GM23338 (cell line): ENCODE measurements around the gene AP5S1. TPM values are rescaled to one million over a fixed set of nuclear protein-coding genes. Genes with fewer than 3 reads are reported as not detected.

ENCODE experiments used
- ATAC-seq: fragments of 200-7000 bp; cut with Tn5 transposase; 3 replicates; pipeline ENCODE4 v1.9.1; 2020
- DNase-seq: peaks from one replicate; pipeline ENCODE4 v3.0.0-alpha.2; 2015; ENCODE audit warnings: low spot score
- H2AFZ ChIP-seq: fragments of 200-600 bp; sonication (generic); 2 replicates; pipeline ENCODE4 v1.8.0; 2016; ENCODE audit warnings: antibody characterized with exemption, mild to moderate bottlenecking, moderate library complexity
- H3F3A ChIP-seq: fragments of 200-600 bp; sonication (generic); replicated peaks from 2 replicates; pipeline ENCODE4 v1.8.0; 2017; ENCODE audit warnings: antibody characterized with exemption, mixed run types, low read depth
- H3K27ac ChIP-seq: fragments of 200-600 bp; sonication (generic); 2 replicates; pipeline ENCODE4 v1.6.1; 2016; ENCODE audit warnings: low read depth
- H3K27me3 ChIP-seq: fragments of 200-600 bp; sonication (generic); 2 replicates; pipeline ENCODE4 v1.8.0; 2016; ENCODE audit warnings: mild to moderate bottlenecking, mixed run types, moderate library complexity; ENCODE audit not compliant: insufficient read depth
- H3K36me3 ChIP-seq: fragments of 200-600 bp; sonication (generic); 2 replicates; pipeline ENCODE4 v1.8.0; 2016; ENCODE audit warnings: mild to moderate bottlenecking; ENCODE audit not compliant: insufficient read depth
- H3K4me1 ChIP-seq: fragments of 200-600 bp; sonication (generic); 2 replicates; pipeline ENCODE4 v1.8.0; 2016; ENCODE audit warnings: mild to moderate bottlenecking, moderate library complexity; ENCODE audit not compliant: insufficient read depth
- H3K4me2 ChIP-seq: fragments of 200-600 bp; sonication (generic); 2 replicates; pipeline ENCODE4 v1.7.1; 2017; ENCODE audit warnings: mixed run types
- H3K4me3 ChIP-seq: fragments of 200-600 bp; sonication (generic); 2 replicates; pipeline ENCODE4 v1.6.1; 2016; ENCODE audit warnings: mixed run types
- H3K79me2 ChIP-seq: fragments of 200-600 bp; sonication (generic); replicated peaks from 2 replicates; pipeline ENCODE4 v1.8.0; 2017; ENCODE audit warnings: mild to moderate bottlenecking; ENCODE audit not compliant: insufficient read depth
- H3K9me2 ChIP-seq: fragments of 200-600 bp; sonication (generic); 2 replicates; pipeline ENCODE4 v1.8.0; 2017; ENCODE audit not compliant: insufficient read depth
- H4K20me1 ChIP-seq: fragments of 200-600 bp; sonication (generic); replicated peaks from 2 replicates; pipeline ENCODE4 v1.8.0; 2017; ENCODE audit warnings: mild to moderate bottlenecking; ENCODE audit not compliant: insufficient read depth
- H3K27ac Mint-ChIP-seq: 2 replicates; pipeline ENCODE4 v1.8.0; 2020; ENCODE audit warnings: inconsistent platforms, mild to moderate bottlenecking, moderate library complexity, mixed read lengths
- H3K27me3 Mint-ChIP-seq: 3 replicates; pipeline ENCODE4 v1.8.0; 2022; ENCODE audit warnings: low read depth, mild to moderate bottlenecking, moderate library complexity, mixed read lengths, inconsistent platforms; ENCODE audit not compliant: insufficient read depth, poor library complexity
- H3K36me3 Mint-ChIP-seq: 3 replicates; pipeline ENCODE4 v1.8.0; 2021; ENCODE audit warnings: low read depth, mild to moderate bottlenecking, inconsistent platforms, moderate library complexity, mixed read lengths
- H3K4me1 Mint-ChIP-seq: 3 replicates; pipeline ENCODE4 v1.8.0; 2020; ENCODE audit warnings: mild to moderate bottlenecking, inconsistent platforms, mixed read lengths
- H3K4me3 Mint-ChIP-seq: 3 replicates; pipeline ENCODE4 v1.8.0; 2021; ENCODE audit warnings: moderate library complexity, mild to moderate bottlenecking, inconsistent platforms, mixed read lengths
- H3K9me3 Mint-ChIP-seq: 3 replicates; pipeline ENCODE4 v1.8.0; 2020; ENCODE audit warnings: moderate library complexity, mild to moderate bottlenecking, inconsistent platforms, mixed read lengths
- CREB1 ChIP-seq: fragments of 250-450 bp; sonication (Bioruptor Pico); IDR thresholded peaks from 2 replicates; pipeline ENCODE4 v1.5.0; 2020; ENCODE audit warnings: low read depth, mild to moderate bottlenecking, moderate library complexity
- EZH2 ChIP-seq: fragments of 200-600 bp; sonication (generic); IDR thresholded peaks from one replicate; pipeline ENCODE4 v1.8.0; 2017; ENCODE audit warnings: antibody characterized with exemption, mild to moderate bottlenecking, low read depth; ENCODE audit not compliant: unreplicated experiment
- EZH2phosphoT487 ChIP-seq: fragments of 200-600 bp; sonication (generic); IDR thresholded peaks from one replicate; pipeline ENCODE4 v1.8.1; 2018; ENCODE audit warnings: antibody characterized with exemption; ENCODE audit not compliant: unreplicated experiment
- JUNB ChIP-seq: IDR thresholded peaks from one replicate; pipeline ENCODE4 v1.6.1; 2016; ENCODE audit warnings: antibody characterized with exemption; ENCODE audit not compliant: unreplicated experiment
- NANOG ChIP-seq: IDR thresholded peaks from 2 replicates; pipeline ENCODE4 v1.6.1; 2016; ENCODE audit warnings: antibody characterized with exemption, borderline replicate concordance
- POLR2AphosphoS5 ChIP-seq: IDR thresholded peaks from 2 replicates; pipeline ENCODE4 v1.6.1; 2016; ENCODE audit warnings: antibody characterized with exemption, low read depth
- REST ChIP-seq: IDR thresholded peaks from one replicate; pipeline ENCODE4 v1.6.1; 2018; ENCODE audit warnings: antibody characterized with exemption; ENCODE audit not compliant: unreplicated experiment
- STAT1 ChIP-seq: IDR thresholded peaks from one replicate; pipeline ENCODE4 v1.6.1; 2016; ENCODE audit warnings: antibody characterized with exemption; ENCODE audit not compliant: unreplicated experiment
- ZNF114 ChIP-seq: fragments of 250-450 bp; sonication (Bioruptor Pico); IDR thresholded peaks from 2 replicates; pipeline ENCODE4 v1.5.0; 2020; ENCODE audit warnings: mild to moderate bottlenecking, moderate library complexity
- ZNF331 ChIP-seq: fragments of 250-450 bp; sonication (Bioruptor Pico); IDR thresholded peaks from 2 replicates; pipeline ENCODE4 v1.5.0; 2020; ENCODE audit warnings: low read depth, mild to moderate bottlenecking, moderate library complexity
- ZNF462 ChIP-seq: fragments of 250-450 bp; sonication (Bioruptor Pico); IDR thresholded peaks from 2 replicates; pipeline ENCODE4 v1.5.0; 2020; ENCODE audit warnings: mild to moderate bottlenecking, moderate library complexity
- polyA plus RNA-seq: library from polyadenylated mRNA; unstranded; fragments of >200 nt; fragmentation: Nextera tagmentation; extraction: Ambion mirVana; gene quantifications from 2 replicates; pipeline ENCODE4 v1.2.1, GENCODE V29; 2016
- total RNA-seq: library from RNA; depleted of rRNA; stranded (reverse); fragments of >200 nt; shearing (Covaris generic); gene quantifications from 2 replicates; pipeline ENCODE4 v1.2.3, GENCODE V29; 2014
- TF ChIP-seq, protein P1 (sequence below), 2 experiments: fragments of 200-600 bp in 1 of 2; sonication (generic) in 1 of 2; conservative IDR thresholded peaks; 2 replicates each; pipeline versions ENCODE4 v1.5.1 to v1.6.1; 2016 to 2017; ENCODE audit warnings: antibody characterized with exemption in 2 of 2, low read depth in 2 of 2, mild to moderate bottlenecking in 2 of 2, moderate library complexity in 1 of 2
- TF ChIP-seq, protein P2 (sequence below): IDR thresholded peaks from 2 replicates; pipeline ENCODE4 v1.6.1; 2016; ENCODE audit warnings: antibody characterized with exemption

AP5S1 gene
- total and polyA plus RNA-seq, 2 experiments from 2014 or later: 1.8 to 2.8 TPM

DNA sequence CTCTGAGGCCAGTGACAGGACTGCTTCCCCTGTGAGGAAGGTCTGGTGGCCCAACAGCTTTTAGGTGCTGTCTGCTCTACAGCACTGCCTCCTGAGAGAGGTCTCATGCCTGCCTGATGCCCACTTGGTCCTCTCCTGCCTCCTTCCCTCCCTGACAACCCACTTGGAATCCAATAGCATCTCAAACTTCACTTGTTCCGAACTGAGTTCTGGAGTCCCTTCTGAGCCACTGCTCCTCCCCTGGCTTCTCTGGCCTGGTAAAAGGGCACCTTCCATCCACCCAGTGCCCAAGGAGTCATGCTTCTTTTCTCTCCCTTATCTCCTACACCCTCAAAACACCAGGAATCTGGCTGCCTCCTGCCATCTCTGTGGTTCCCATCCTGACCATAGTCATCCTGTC lies 28.2 kb downstream of the AP5S1 start:
- DNase-seq (no peak), ATAC-seq (no peak)
- Histone ChIP-seq H2AFZ (no peak overlapping the region), H3K27ac (no peak overlapping the region), H3K9me2 (no peaks in the 10 kb centered on the region), H3K27me3 (no peaks in the 10 kb centered on the region), H3K36me3 (no peaks in the 10 kb centered on the region), H3K4me2 (no peak overlapping the region), H3K79me2 (no peaks in the 10 kb centered on the region; the same call in 1 of the 2 replicates), H3F3A (peaks cover 6% of the 10 kb centered on the region; the same call in 1 of the 2 replicates), H4K20me1 (no peaks in the 10 kb centered on the region; the same call in 1 of the 2 replicates), H3K4me1 (peaks cover 4% of the 10 kb centered on the region), H3K4me3 (no peak overlapping the region)
- TF ChIP-seq EZH2phosphoT487 (no peak), JUNB (no peak), NANOG (no peak), EZH2 (no peak), CREB1 (CRISPR knock-in tag) (no peak), POLR2AphosphoS5 (no peak), ZNF114 (CRISPR knock-in tag) (no peak), REST (no peak), STAT1 (no peak), ZNF331 (no peak), ZNF462 (CRISPR knock-in tag) (no peak)
- TF ChIP-seq, protein P1, sequence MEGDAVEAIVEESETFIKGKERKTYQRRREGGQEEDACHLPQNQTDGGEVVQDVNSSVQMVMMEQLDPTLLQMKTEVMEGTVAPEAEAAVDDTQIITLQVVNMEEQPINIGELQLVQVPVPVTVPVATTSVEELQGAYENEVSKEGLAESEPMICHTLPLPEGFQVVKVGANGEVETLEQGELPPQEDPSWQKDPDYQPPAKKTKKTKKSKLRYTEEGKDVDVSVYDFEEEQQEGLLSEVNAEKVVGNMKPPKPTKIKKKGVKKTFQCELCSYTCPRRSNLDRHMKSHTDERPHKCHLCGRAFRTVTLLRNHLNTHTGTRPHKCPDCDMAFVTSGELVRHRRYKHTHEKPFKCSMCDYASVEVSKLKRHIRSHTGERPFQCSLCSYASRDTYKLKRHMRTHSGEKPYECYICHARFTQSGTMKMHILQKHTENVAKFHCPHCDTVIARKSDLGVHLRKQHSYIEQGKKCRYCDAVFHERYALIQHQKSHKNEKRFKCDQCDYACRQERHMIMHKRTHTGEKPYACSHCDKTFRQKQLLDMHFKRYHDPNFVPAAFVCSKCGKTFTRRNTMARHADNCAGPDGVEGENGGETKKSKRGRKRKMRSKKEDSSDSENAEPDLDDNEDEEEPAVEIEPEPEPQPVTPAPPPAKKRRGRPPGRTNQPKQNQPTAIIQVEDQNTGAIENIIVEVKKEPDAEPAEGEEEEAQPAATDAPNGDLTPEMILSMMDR (conservative IDR thresholded peaks at IDR 0.05; ENCODE audit: low read depth in 2 of 2): no peak
- TF ChIP-seq, protein P2, sequence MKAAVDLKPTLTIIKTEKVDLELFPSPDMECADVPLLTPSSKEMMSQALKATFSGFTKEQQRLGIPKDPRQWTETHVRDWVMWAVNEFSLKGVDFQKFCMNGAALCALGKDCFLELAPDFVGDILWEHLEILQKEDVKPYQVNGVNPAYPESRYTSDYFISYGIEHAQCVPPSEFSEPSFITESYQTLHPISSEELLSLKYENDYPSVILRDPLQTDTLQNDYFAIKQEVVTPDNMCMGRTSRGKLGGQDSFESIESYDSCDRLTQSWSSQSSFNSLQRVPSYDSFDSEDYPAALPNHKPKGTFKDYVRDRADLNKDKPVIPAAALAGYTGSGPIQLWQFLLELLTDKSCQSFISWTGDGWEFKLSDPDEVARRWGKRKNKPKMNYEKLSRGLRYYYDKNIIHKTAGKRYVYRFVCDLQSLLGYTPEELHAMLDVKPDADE: no peak
- H3K36me3 Mint-ChIP-seq: 0 out of 3 replicates have a peak, but pooled peaks cover 3% of the 10 kb centered on the region
- no peak overlapping the region for H3K27ac Mint-ChIP-seq
- H3K9me3 Mint-ChIP-seq: no peaks in the 10 kb centered on the region
- H3K27me3 Mint-ChIP-seq: peaks cover 18% of the 10 kb centered on the region
- peak overlapping the region; percentile 45 for H3K4me3 Mint-ChIP-seq
- H3K4me1 Mint-ChIP-seq: peaks cover 4% of the 10 kb centered on the region; the same call in 1 of the 3 replicates
